ENCODE results near the gene NID1. TPM values are rescaled to one million over a fixed set of nuclear protein-coding genes. Genes with fewer than 3 reads are reported as not detected.

Gene NID1
- total RNA-seq, 2 experiments from 2014 or later: 0.05 to 0.07 TPM

GRCh38 chr1:236030534-236030933 is 34.4 kb downstream of the NID1 start:
- Mint-ChIP-seq H3K4me1 (ENCODE audit: low read depth) (peaks cover 7% of the 10 kb centered on the region), H3K4me3 (no peak overlapping the region), H3K9me3 (no peaks in the 10 kb centered on the region), H3K27me3 (no peaks in the 10 kb centered on the region), H3K27ac (no peak overlapping the region), H3K36me3 (no peaks in the 10 kb centered on the region)
- CTCF ChIA-PET: interaction anchor here (0.7 kb wide), 2 partner anchors 412 to 729 kb away, joined by 3 read pairs; no protein-coding TSS in a partner anchor
- no peak for DNase-seq
- POLR2A ChIA-PET: no interaction called here
- intact Hi-C loops (cut with micrococcal nuclease): no loop called here

GRCh38 chr1:236029428-236029940 is 35.4 kb downstream of the NID1 start:
- H3K27ac Mint-ChIP-seq: no peak overlapping the region
- no peaks in the 10 kb centered on the region for H3K36me3 Mint-ChIP-seq
- ChIA-PET CTCF (interaction anchor here (0.6 to 1.1 kb wide), 2 partner anchors 58 to 489 kb away, joined by 3 read pairs; no protein-coding TSS in a partner anchor), POLR2A (no interaction called here)
- H3K9me3 Mint-ChIP-seq: no peaks in the 10 kb centered on the region
- peaks cover 7% of the 10 kb centered on the region for H3K4me1 Mint-ChIP-seq (ENCODE audit: low read depth)
- no peak for DNase-seq
- no peaks in the 10 kb centered on the region for H3K27me3 Mint-ChIP-seq
- intact Hi-C loops (cut with micrococcal nuclease): no loop called here
- no peak overlapping the region for H3K4me3 Mint-ChIP-seq

- peaks cover 7% of the 10 kb centered on the region for H3K4me1 Mint-ChIP-seq (ENCODE audit: low read depth)
- ChIA-PET POLR2A (no interaction called here), CTCF (no interaction called here)
- DNase-seq: no peak
- no peaks in the 10 kb centered on the region for H3K9me3 Mint-ChIP-seq
- H3K4me3 Mint-ChIP-seq: no peak overlapping the region
- H3K36me3 Mint-ChIP-seq: no peaks in the 10 kb centered on the region
- H3K27ac Mint-ChIP-seq: no peak overlapping the region
- no peaks in the 10 kb centered on the region for H3K27me3 Mint-ChIP-seq
- intact Hi-C loops (cut with micrococcal nuclease): no loop called here
Measured at GRCh38 chr1:236027104-236027503, 37.8 kb downstream of the NID1 start.

GRCh38 chr1:236025836-236026235 is 39.1 kb downstream of the NID1 start:
- H3K4me1 Mint-ChIP-seq (ENCODE audit: low read depth): peaks cover 7% of the 10 kb centered on the region
- no peak overlapping the region for H3K27ac Mint-ChIP-seq
- no peaks in the 10 kb centered on the region for H3K9me3 Mint-ChIP-seq
- no peak overlapping the region for H3K4me3 Mint-ChIP-seq
- no peaks in the 10 kb centered on the region for H3K27me3 Mint-ChIP-seq
- H3K36me3 Mint-ChIP-seq: no peaks in the 10 kb centered on the region
- ChIA-PET POLR2A (no interaction called here), CTCF (no interaction called here)
- intact Hi-C loops (cut with micrococcal nuclease): no loop called here
- DNase-seq: no peak

DNA sequence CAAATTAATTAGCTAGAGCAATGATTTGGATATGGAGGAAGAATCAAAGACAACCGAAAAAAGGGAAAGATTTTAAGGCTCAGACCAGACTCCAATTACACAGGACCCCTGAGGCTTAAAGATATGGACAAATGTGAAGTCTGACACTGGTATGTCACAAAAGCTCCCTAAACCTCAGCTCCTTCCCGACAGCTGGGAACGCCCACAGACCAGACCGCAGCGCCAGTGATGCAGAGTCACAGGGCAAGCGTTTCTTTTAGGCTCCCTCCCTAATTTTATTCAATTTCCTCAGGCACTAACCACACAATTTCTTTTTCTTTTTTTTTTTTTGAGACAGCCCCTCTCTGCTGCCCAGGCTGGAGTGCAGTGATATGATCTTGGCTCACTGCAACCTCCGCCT is 40.2 kb downstream of the NID1 start:
- Mint-ChIP-seq H3K27me3 (no peaks in the 10 kb centered on the region), H3K4me3 (no peak overlapping the region), H3K36me3 (no peaks in the 10 kb centered on the region), H3K27ac (no peak overlapping the region), H3K9me3 (no peaks in the 10 kb centered on the region), H3K4me1 (ENCODE audit: low read depth) (peaks cover 7% of the 10 kb centered on the region)
- intact Hi-C loops (cut with micrococcal nuclease): no loop called here
- DNase-seq: no peak
- ChIA-PET CTCF (no interaction called here), POLR2A (no interaction called here)

DNA sequence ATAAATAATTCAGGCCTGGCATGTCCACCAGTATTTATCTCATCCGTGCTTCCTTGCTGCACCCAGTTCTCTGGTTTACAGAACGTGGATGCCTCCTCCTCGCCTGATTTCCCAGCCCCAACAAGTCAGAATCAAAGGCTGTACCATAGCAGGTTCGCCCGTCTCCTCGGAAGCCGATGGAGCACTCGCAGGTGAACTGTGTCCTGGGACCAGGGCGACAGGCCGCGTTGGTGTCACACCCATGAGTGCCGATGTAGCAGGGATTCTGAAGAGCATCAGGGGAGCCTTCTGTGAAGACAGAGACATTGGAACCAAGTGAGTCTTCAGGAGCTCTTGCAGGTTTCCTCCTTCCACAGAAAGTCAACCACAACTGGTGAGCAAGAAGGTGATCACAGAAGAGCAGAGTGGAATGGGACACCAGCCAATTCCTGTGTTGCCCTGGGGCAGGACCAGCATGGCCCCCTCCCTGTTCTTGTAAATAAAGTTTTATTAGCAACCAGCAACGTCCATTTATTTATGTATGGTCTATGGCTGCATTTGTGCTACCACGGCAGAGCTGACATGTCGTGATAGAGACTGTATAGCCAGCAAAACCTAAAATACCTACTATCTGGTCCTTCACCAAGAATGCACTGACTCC is 40.8 kb downstream of the NID1 start:
- H3K27me3 Mint-ChIP-seq: no peaks in the 10 kb centered on the region
- H3K9me3 Mint-ChIP-seq: no peaks in the 10 kb centered on the region
- no peak overlapping the region for H3K27ac Mint-ChIP-seq
- no peak for DNase-seq
- no peak overlapping the region for H3K4me3 Mint-ChIP-seq
- H3K36me3 Mint-ChIP-seq: no peaks in the 10 kb centered on the region
- peaks cover 7% of the 10 kb centered on the region for H3K4me1 Mint-ChIP-seq (ENCODE audit: low read depth)
- intact Hi-C loops (cut with micrococcal nuclease): no loop called here
- ChIA-PET CTCF (no interaction called here), POLR2A (no interaction called here)

- no peaks in the 10 kb centered on the region for H3K9me3 Mint-ChIP-seq
- H3K27me3 Mint-ChIP-seq: no peaks in the 10 kb centered on the region
- no peak for DNase-seq
- no peaks in the 10 kb centered on the region for H3K36me3 Mint-ChIP-seq
- intact Hi-C loops (cut with micrococcal nuclease): no loop called here
- ChIA-PET CTCF (no interaction called here), POLR2A (no interaction called here)
- no peaks in the 10 kb centered on the region for H3K4me1 Mint-ChIP-seq (ENCODE audit: low read depth)
- no peak overlapping the region for H3K4me3 Mint-ChIP-seq
- no peak overlapping the region for H3K27ac Mint-ChIP-seq
Measured at GRCh38 chr1:236021424-236022135, 43.3 kb downstream of the NID1 start.

DNA sequence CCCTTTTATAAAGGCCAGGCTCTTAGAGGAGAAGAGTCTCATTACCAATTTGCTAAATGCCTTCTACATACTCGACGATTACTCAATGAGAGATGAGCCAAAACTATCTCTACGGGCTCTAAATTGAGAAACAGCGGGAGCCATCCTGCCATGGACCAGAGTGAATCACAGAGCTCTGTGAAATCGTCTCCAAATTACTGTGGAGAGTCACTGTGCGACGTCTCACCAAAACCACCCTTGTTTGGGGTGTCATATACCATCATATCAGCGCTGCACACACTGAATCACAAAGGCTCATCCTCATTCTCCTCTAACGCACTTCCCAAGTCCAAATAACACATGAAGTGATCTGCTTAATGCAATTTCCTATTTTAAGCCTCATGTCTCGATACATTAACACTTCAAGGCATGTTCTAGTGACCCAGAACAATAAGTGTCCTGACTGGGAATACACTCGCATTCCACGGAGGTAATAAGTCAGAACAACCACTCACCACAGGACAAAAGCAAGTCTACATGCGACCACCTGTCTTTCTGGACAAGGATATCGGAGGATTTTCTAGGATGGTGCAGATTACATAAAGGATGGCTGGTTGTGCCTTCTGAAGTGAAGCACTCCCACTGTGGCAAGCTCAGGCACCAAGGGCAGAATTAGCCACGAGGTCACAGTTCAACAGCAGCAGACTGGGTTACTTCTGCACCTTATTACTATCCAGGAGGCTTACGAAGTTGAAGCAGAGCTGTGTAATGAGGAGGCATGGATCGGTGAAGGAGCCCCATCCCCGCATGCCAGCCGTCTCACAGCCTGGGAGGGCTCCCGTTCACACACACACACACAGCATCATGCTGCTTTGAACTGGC is 44.3 kb downstream of the NID1 start:
- Mint-ChIP-seq H3K9me3 (no peaks in the 10 kb centered on the region), H3K27me3 (no peaks in the 10 kb centered on the region), H3K36me3 (no peaks in the 10 kb centered on the region), H3K27ac (no peak overlapping the region), H3K4me1 (ENCODE audit: low read depth) (no peaks in the 10 kb centered on the region), H3K4me3 (no peak overlapping the region)
- no peak for DNase-seq
- intact Hi-C loops (cut with micrococcal nuclease): no loop called here
- POLR2A ChIA-PET: no interaction called here
- CTCF ChIA-PET: no interaction called here

GRCh38 chr1:236018885-236019453 is 45.9 kb downstream of the NID1 start:
- H3K4me1 Mint-ChIP-seq (ENCODE audit: low read depth): no peaks in the 10 kb centered on the region
- no peaks in the 10 kb centered on the region for H3K36me3 Mint-ChIP-seq
- no peak overlapping the region for H3K4me3 Mint-ChIP-seq
- no peak for DNase-seq
- CTCF ChIA-PET: no interaction called here
- intact Hi-C loops (cut with micrococcal nuclease): no loop called here
- H3K9me3 Mint-ChIP-seq: no peaks in the 10 kb centered on the region
- no peak overlapping the region for H3K27ac Mint-ChIP-seq
- POLR2A ChIA-PET: no interaction called here
- no peaks in the 10 kb centered on the region for H3K27me3 Mint-ChIP-seq

DNA sequence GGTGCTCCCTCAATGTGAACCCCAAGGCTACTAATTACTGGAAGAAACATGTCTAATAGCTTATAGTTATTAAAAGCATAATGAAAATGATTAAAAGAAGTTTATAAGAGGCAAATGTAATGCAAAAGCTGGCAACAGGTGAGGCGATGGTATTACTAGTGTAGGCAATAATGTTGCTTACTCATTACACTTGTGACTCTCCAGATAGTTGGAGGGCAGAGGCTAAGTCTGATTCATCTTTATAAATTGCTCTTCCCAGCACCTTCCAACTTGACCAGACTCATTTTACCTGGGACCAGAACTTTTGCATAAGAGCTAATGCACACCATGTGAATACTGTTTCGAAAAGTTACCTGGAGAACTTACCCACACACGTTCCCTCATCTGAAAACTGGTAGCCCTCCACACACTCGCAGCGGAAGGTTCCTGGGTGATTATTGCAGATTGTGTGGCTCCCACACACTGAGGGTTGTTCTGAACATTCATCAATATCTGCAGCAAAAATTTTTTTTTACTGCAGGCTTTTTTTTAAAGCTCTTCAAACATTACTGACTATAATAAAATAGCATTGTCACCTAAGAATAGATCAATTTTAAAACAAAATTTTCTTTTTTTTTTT is 48.0 kb downstream of the NID1 start:
- Mint-ChIP-seq H3K36me3 (no peaks in the 10 kb centered on the region), H3K27ac (no peak overlapping the region), H3K9me3 (no peaks in the 10 kb centered on the region), H3K4me1 (ENCODE audit: low read depth) (no peaks in the 10 kb centered on the region), H3K27me3 (no peaks in the 10 kb centered on the region), H3K4me3 (no peak overlapping the region)
- CTCF ChIA-PET: interaction anchor here (1.0 kb wide), 1 partner anchor 54 kb away, joined by 3 read pairs; no protein-coding TSS in a partner anchor
- POLR2A ChIA-PET: interaction anchor here (1.0 kb wide), 1 partner anchor 11 kb away, joined by 4 read pairs; no protein-coding TSS in a partner anchor
- no peak for DNase-seq
- intact Hi-C loops (cut with micrococcal nuclease): no loop called here

DNA sequence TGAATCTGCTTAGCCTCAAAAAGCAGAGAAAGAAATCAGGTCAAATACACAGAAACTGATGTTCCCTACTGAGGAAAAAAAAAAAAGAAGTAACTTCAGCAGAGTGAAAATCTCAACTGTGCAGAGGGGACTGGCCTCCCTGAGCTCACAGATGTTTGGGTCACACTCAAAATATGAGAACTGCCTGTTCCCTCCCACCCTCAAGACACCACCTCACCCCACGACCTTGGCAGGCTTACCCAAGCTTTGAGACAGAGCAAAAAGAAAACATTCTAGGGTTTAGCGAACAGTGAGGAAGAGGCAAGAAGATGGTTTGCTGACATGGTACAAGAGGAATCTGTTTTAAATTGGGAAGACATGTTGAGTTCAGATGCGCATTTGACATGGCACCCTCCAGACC is 48.8 kb downstream of the NID1 start:
- H3K27me3 Mint-ChIP-seq: no peaks in the 10 kb centered on the region
- no peak overlapping the region for H3K27ac Mint-ChIP-seq
- CTCF ChIA-PET: no interaction called here

DNA sequence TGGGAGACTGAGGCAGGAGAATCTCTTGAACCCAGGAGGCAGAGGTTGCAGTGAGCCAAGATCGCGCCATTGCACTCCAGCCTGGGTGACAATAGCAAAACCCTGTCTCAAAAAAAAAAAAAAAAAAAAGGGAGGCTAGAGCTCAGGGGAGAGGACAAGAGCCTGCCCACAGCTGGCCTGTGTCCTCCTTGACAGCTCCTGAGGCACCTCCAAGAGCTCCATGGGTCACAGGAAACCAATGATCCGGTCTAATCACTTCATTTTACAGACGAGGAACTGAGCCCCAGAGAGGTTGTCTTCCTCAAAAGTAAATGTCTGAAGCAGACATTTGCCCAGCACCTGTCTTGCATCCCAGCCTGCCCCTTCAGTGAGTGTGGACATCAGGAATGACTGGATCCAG is 49.4 kb downstream of the NID1 start:
- H3K27ac Mint-ChIP-seq: no peak overlapping the region
- intact Hi-C loops (cut with micrococcal nuclease): no loop called here
- H3K27me3 Mint-ChIP-seq: no peaks in the 10 kb centered on the region
- no peaks in the 10 kb centered on the region for H3K4me1 Mint-ChIP-seq (ENCODE audit: low read depth)
- no peak for DNase-seq
- POLR2A ChIA-PET: no interaction called here
- H3K9me3 Mint-ChIP-seq: no peaks in the 10 kb centered on the region
- no peaks in the 10 kb centered on the region for H3K36me3 Mint-ChIP-seq
- CTCF ChIA-PET: no interaction called here
- H3K4me3 Mint-ChIP-seq: no peak overlapping the region

More for the DNA sequence above, 48.8 kb downstream of the NID1 start:
- Mint-ChIP-seq H3K9me3 (no peaks in the 10 kb centered on the region), H3K36me3 (no peaks in the 10 kb centered on the region), H3K4me1 (ENCODE audit: low read depth) (no peaks in the 10 kb centered on the region), H3K4me3 (no peak overlapping the region)
- DNase-seq: no peak
- intact Hi-C loops (cut with micrococcal nuclease): no loop called here
- POLR2A ChIA-PET: no interaction called here
